OCI-LY1 (cell line): ENCODE data around the gene COL23A1.

Source experiments
- H2AFZ ChIP-seq: fragments of 200-600 bp; sonication (generic), shearing (Covaris generic); 2 replicates; pipeline ENCODE4 v1.6.0; 2014; ENCODE audit warnings: antibody characterized with exemption, mild to moderate bottlenecking, low read length
- H3F3A ChIP-seq: fragments of 200-600 bp; sonication (generic), shearing (Covaris generic); 2 replicates; pipeline ENCODE4 v1.6.0; 2014; ENCODE audit warnings: mild to moderate bottlenecking, antibody characterized with exemption, low read length, moderate library complexity; ENCODE audit not compliant: insufficient read depth
- H3K27ac ChIP-seq: fragments of 200-600 bp; sonication (generic); 2 replicates; pipeline ENCODE4 v1.5.1; 2014; ENCODE audit warnings: low read length, mixed run types, mild to moderate bottlenecking, low read depth; ENCODE audit not compliant: poor library complexity, severe bottlenecking
- H3K27me3 ChIP-seq: fragments of 200-600 bp; sonication (generic); 2 replicates; pipeline ENCODE4 v1.6.0; 2014; ENCODE audit warnings: antibody characterized with exemption, mild to moderate bottlenecking, low read length, moderate library complexity; ENCODE audit not compliant: insufficient read depth
- H3K36me3 ChIP-seq: fragments of 200-600 bp; sonication (generic); 2 replicates; pipeline ENCODE4 v1.6.1; 2014; ENCODE audit warnings: mild to moderate bottlenecking, antibody characterized with exemption, low read length, moderate library complexity, mixed read lengths; ENCODE audit not compliant: insufficient read depth
- H3K4me1 ChIP-seq: fragments of 200-600 bp; sonication (generic); 2 replicates; pipeline ENCODE4 v1.5.1; 2014; ENCODE audit warnings: mild to moderate bottlenecking, low read length, moderate library complexity; ENCODE audit not compliant: insufficient read depth, severe bottlenecking
- H3K4me2 ChIP-seq: fragments of 200-600 bp; sonication (generic), shearing (Covaris generic); 2 replicates; pipeline ENCODE4 v1.6.1; 2014; ENCODE audit warnings: low read length
- H3K4me3 ChIP-seq: fragments of 200-600 bp; sonication (generic); 2 replicates; pipeline ENCODE4 v1.5.1; 2014; ENCODE audit warnings: low read length, low read depth, mild to moderate bottlenecking, mixed read lengths; ENCODE audit not compliant: poor library complexity, severe bottlenecking
- H3K79me2 ChIP-seq: fragments of 200-600 bp; shearing (Covaris generic); 2 replicates; pipeline ENCODE4 v1.6.1; 2016; ENCODE audit warnings: mixed run types, low read length, mixed read lengths; ENCODE audit not compliant: insufficient read depth
- H3K9ac ChIP-seq: fragments of 200-600 bp; sonication (generic), shearing (Covaris generic); 2 replicates; pipeline ENCODE4 v1.6.1; 2014; ENCODE audit warnings: mild to moderate bottlenecking, low read length, mixed read lengths
- H3K9me2 ChIP-seq: fragments of 200-600 bp; sonication (generic), shearing (Covaris generic); 2 replicates; pipeline ENCODE4 v1.6.1; 2014; ENCODE audit warnings: low read depth, mild to moderate bottlenecking, low read length, mixed read lengths
- H3K9me3 ChIP-seq: fragments of 200-600 bp; shearing (Covaris generic); 2 replicates; pipeline ENCODE4 v1.6.1; 2014; ENCODE audit warnings: low read length, mixed read lengths
- H4K20me1 ChIP-seq: fragments of 200-600 bp; sonication (generic), shearing (Covaris generic); 2 replicates; pipeline ENCODE4 v1.6.0; 2016; ENCODE audit warnings: mild to moderate bottlenecking, low read length; ENCODE audit not compliant: insufficient read depth
- CTCF ChIP-seq: fragments of 200-600 bp; sonication (generic), shearing (Covaris generic); IDR thresholded peaks from 2 replicates; pipeline ENCODE4 v1.5.1; 2017; ENCODE audit warnings: mild to moderate bottlenecking, antibody characterized with exemption, low read length, moderate library complexity, mixed read lengths
- EZH2 ChIP-seq: fragments of 200-600 bp; sonication (generic), shearing (Covaris generic); IDR thresholded peaks from 2 replicates; pipeline ENCODE4 v1.8.0; 2017; ENCODE audit warnings: borderline replicate concordance, mixed run types, mild to moderate bottlenecking, antibody characterized with exemption, low read length, moderate library complexity, mixed read lengths

Gene COL23A1

DNA sequence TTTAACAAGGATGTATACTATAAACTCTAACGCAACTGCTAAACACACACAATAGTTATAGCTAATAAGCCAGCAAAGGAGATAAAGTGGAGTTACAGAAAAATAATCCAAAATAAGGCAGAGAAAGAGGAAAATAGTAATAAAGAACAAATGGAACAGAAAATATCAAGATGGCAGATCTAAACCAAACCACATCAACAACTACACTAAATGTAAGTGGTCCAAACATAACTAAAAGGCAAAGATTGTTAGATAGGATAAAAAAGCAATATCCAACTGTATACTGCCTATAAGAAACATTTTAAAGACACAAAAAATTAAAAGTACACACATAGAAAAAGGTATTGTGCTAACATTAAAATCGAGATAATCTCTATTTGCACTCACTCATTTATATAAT is 5.6 kb upstream of the COL23A1 start:
- Histone ChIP-seq H3K79me2 (no peaks in the 10 kb centered on the region), H2AFZ (no peak overlapping the region), H4K20me1 (no peaks in the 10 kb centered on the region), H3K36me3 (peaks cover 12% of the 10 kb centered on the region), H3K4me1 (no peaks in the 10 kb centered on the region), H3F3A (no peaks in the 10 kb centered on the region), H3K9me2 (no peaks in the 10 kb centered on the region), H3K9ac (no peak overlapping the region), H3K27ac (no peak overlapping the region), H3K9me3 (peaks cover 22% of the 10 kb centered on the region), H3K4me3 (no peak overlapping the region), H3K27me3 (no peaks in the 10 kb centered on the region), H3K4me2 (no peak overlapping the region)
- no peak for TF ChIP-seq EZH2
- no peak for TF ChIP-seq CTCF

- Histone ChIP-seq H3K79me2 (no peaks in the 10 kb centered on the region), H2AFZ (no peak overlapping the region), H4K20me1 (no peaks in the 10 kb centered on the region), H3K36me3 (peaks cover 6% of the 10 kb centered on the region), H3K4me3 (no peak overlapping the region), H3K4me1 (no peaks in the 10 kb centered on the region), H3K9ac (no peak overlapping the region), H3K4me2 (no peak overlapping the region), H3K9me2 (no peaks in the 10 kb centered on the region), H3K27me3 (no peaks in the 10 kb centered on the region), H3F3A (no peaks in the 10 kb centered on the region), H3K27ac (no peak overlapping the region), H3K9me3 (peaks cover 20% of the 10 kb centered on the region)
- no peak for TF ChIP-seq EZH2
- TF ChIP-seq CTCF: no peak
These were observed 5.0 kb upstream of the COL23A1 start for GRCh38 chr5:178595150-178595549.

- Histone ChIP-seq H3K4me2 (no peak overlapping the region), H2AFZ (no peak overlapping the region), H3K9me3 (peaks cover 13% of the 10 kb centered on the region), H3K9ac (no peak overlapping the region), H3K4me1 (no peaks in the 10 kb centered on the region), H3K9me2 (no peaks in the 10 kb centered on the region), H3K27ac (no peak overlapping the region), H4K20me1 (no peaks in the 10 kb centered on the region), H3K4me3 (no peak overlapping the region), H3F3A (no peaks in the 10 kb centered on the region), H3K27me3 (no peaks in the 10 kb centered on the region), H3K79me2 (no peaks in the 10 kb centered on the region), H3K36me3 (no peaks in the 10 kb centered on the region)
- no peak for TF ChIP-seq CTCF
- no peak for TF ChIP-seq EZH2
These were observed 781 bp upstream of the COL23A1 start for GRCh38 chr5:178590924-178591423.
